GM19328 (cell line): Measurements from ENCODE around the gene INTS2.
A peak's percentile ranks its signal among the peaks of the same experiment; 100 is the strongest.
"Not testable (repeated sequence)": the region's sequence is repeated elsewhere in the genome, so short reads cannot be mapped to it uniquely, and the experiment has no call there.

ENCODE experiments used
- ATAC-seq: cut with Tn5 transposase; IDR thresholded peaks from one replicate; pipeline ENCODE4 v1.9.1; 2021; ENCODE audit warnings: mild to moderate bottlenecking, moderate library complexity; ENCODE audit not compliant: unreplicated experiment

INTS2 gene, protein sequence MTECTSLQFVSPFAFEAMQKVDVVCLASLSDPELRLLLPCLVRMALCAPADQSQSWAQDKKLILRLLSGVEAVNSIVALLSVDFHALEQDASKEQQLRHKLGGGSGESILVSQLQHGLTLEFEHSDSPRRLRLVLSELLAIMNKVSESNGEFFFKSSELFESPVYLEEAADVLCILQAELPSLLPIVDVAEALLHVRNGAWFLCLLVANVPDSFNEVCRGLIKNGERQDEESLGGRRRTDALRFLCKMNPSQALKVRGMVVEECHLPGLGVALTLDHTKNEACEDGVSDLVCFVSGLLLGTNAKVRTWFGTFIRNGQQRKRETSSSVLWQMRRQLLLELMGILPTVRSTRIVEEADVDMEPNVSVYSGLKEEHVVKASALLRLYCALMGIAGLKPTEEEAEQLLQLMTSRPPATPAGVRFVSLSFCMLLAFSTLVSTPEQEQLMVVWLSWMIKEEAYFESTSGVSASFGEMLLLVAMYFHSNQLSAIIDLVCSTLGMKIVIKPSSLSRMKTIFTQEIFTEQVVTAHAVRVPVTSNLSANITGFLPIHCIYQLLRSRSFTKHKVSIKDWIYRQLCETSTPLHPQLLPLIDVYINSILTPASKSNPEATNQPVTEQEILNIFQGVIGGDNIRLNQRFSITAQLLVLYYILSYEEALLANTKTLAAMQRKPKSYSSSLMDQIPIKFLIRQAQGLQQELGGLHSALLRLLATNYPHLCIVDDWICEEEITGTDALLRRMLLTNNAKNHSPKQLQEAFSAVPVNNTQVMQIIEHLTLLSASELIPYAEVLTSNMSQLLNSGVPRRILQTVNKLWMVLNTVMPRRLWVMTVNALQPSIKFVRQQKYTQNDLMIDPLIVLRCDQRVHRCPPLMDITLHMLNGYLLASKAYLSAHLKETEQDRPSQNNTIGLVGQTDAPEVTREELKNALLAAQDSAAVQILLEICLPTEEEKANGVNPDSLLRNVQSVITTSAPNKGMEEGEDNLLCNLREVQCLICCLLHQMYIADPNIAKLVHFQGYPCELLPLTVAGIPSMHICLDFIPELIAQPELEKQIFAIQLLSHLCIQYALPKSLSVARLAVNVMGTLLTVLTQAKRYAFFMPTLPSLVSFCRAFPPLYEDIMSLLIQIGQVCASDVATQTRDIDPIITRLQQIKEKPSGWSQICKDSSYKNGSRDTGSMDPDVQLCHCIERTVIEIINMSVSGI

DNA sequence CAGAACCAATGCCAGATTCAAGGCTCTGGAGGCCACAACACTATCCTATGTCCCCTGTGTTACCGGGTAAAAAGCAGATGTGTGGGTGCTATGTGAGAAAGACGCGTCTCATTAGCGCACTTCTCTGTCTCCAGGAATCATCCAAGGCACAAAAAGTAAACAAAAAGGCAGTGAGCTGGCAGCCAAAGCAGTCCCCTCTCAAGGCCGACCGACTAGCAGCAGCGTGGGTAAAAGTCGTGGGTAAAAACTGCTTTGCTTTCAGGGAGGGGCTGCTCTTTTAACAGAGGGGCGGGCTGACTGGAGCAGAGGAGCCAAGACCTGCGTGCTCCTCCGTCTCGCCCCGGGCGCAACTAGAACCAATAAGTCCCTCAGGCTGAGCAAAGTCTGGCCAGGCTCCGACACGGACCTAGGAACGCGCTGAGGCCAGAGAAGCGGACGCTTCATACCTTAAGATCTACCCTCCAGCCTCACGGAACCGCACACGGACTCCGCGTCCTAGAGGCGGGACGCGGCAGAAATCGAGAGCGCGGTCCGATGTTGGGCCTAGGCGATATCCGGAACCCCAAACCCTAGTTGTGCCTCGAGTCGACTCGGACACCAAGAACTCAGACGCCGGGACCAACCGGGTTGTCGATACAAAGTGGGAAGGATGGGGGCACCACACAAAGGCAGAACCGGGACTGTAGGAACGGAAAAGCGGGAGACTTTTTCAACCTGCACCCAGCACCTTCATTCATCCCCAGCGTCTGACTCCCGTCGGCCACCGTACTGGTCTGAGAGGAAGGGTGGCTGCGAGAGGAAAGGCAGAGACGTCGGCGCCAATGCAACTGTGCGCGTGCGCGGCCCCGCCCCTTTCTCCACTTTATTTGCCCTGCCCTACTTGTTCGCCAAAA, at the start of gene INTS2:
Gene INTS2 (minus strand): TSS at position 775 of the 893 bp plus-strand sequence. CDS start 1,338 bp downstream, outside the sequence.
- ATAC-seq, result peak; percentile 57

DNA sequence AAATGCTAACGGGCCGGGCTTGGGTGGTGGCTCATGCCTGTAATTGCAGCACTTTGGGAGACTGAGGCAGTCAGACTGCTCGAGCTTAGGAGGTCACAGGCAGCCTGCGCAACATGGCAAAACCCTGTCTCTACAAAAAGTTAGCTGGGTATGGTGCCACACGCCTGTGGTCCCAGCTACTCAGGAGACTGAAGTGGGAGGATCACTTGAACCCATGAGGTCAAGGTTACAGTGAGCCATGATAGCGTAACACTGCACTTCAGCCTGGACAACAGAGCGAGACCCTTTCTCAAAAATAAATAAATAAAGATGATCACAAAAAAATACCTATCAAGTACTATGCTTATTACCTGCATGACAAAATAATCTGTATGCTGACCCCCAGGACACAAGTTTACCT, 46.3 kb upstream of the INTS2 start:
- ATAC-seq, result no peak

DNA sequence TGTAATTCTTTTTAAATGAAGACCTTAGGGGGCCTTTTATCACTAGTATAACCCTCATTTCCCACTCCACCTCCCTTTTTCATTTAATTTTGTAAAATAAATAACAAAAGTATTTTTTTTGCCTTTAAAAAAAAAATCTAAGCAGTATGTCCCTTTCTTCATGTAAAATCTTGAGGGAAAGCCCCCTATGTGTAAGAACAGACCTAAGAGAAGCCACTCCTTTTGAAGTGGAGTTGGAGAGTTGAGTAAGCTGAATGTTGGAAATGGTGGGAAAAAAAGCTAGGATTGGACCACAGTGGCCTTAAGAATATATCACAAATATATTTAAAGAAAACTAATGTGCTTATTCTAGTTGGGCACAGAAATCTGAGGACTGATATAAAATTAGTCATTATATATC, 44.5 kb upstream of the INTS2 start:
- no peak for ATAC-seq

DNA sequence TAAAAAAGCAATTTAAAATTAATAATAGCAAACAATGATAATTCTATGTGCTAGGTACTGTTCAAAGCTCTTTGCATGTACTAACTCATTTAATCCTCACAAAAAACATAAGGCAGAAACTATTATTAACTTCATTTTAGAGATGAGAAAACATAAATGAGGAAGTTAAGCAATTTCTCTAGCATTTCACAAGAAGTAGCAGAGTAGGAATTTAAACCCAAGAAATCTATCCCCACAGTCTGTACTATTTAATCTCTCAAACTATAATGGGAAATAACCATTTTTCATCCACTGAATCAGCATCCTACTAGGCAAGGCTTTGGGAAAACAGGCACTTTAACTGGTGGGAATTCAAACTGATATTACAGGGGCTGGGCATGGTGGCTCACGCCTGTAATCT, 42.2 kb upstream of the INTS2 start:
- ATAC-seq, result no peak

DNA sequence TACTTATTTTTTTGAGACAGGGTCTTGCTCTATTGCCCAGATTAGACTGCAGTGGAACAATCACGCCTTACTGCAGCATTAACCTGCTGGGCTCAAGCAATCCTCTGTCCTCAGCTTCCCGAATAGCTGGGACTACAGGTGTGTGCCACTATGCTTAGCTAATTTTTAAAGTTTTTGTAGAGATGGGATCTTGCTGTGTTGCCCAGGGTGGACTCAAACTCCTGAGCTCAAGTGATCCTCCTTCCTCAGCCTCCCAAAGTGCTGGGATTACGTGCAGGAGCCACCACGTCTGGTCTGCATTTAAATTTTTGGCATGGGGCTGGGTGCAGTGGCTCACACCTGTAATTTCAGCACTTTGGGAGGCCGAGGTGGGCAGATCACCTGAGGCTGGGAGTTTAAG, 41.0 kb upstream of the INTS2 start:
- ATAC-seq, result no peak

DNA sequence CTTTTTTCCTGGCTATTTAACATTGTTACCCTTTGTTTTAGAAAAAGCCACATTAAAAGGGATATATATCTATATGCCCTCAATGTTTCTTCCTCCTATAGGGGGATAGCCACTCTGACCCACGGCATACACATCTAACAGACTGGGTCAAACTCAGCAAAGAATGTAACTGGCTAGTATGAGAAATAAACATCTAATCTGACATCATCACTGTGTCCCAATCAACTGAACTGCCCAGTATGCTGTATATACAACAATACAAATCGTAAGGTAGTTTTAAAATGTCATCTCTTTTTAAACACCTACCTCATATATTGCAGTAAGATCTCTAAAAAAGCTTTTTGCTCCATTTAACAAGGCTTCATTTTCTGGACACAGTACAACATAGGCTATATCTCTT, 39.9 kb upstream of the INTS2 start:
- ATAC-seq, result no peak

DNA sequence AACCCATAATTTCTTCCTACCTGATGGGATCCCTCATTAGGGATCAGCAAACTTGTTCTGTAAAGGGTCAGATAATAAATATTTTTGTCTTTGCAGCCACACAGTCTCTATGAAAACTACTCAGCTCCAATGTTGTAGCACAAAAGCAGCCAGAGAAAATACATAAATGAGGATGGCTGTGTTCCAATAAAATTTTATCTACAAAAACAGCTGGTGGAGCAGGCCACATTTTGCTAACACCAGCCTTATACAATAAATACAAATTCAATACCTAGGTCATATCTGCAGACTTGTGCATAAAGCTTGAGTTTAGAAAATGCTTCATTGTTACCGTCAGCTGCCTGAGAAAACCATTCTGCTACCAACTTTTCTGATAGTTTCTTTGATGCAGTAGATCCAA, 38.4 kb upstream of the INTS2 start:
- ATAC-seq, result no peak

DNA sequence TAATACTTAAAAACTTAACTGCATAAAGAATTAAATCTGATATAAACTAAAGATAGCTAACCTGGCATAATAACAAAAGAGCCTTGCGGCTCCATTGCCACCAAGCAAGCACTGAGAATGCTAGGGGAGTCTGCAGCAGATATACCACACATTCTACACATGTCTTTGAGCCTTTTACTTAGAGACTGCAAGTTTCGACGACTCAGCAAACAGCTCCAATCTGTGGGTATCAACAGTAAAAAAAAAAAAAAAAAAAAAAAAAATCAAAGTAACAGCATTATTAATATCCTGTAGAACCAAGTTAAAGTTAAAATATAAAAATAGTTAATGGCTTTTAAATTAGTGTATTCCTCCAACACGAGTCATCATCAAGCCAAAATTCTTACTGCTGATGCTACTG, 27.8 kb upstream of the INTS2 start:
- ATAC-seq, result no peak

DNA sequence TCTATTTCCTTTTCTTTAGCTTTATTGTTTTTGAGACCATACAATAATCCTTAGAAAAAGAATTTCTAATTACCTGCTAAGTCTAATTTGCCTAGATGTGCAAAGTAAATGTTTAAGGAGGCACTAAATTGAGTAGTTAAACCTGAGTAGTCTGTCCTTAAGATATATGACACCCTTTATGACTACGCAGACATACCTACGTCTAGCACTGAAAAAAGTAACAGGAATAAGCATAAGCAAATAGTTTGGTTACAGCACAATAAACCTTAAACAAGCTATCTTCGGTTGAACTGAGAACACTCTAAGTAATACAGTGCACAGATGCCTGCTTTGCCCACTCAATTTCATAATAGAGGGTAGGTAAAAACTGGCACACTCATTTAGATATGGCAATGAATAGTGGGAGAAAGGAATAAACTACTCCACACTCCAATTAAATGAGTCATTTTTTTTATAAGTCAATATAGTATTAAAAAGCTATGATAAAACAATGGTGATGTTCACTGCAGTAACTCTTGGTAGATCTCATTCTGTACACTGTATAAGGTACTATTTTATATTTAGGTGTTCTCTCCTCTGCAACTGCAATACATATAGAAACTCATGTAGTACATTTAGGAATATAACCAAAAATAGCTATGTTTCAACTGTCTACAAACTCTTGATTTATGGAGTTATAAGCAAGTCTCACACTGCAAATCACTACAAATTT, 19.7 kb upstream of the INTS2 start:
- ATAC-seq, result no peak

DNA sequence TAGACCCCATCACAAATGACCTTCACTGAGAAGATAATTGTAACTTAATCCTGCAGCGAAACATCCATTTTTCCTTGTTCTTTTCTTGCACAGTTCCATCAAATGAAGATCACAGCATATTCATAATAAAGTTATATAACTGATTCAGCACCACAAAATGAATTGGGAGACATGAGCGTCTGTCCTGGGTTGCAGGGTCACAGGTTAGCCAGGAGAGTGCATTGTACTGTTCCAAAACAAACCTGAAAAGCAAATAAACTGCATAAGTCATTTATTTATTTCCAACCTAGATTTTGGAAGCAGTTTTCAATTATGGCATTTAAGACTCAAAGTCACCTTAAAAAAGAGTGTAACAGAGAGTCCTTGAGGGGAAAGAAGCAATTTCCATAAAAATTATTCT, 18.6 kb upstream of the INTS2 start:
- no peak for ATAC-seq

DNA sequence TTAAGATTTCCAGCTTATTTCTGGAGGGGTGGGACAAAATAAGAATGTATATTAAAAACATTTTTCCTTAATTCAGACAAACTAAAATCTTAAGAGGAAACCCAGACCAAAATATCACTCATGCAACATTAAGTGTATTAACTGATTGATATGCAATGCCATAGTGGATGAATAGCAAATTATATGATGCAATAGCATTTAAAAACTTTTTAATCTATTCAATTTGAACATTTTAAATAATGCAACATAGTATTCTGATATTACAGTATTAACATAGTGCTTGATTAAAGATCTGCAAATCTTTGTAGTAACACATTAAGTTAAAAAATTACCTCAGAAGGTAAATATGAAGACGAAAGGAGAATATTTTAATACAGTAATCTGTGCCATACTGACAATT, 15.3 kb upstream of the INTS2 start:
- no peak for ATAC-seq

DNA sequence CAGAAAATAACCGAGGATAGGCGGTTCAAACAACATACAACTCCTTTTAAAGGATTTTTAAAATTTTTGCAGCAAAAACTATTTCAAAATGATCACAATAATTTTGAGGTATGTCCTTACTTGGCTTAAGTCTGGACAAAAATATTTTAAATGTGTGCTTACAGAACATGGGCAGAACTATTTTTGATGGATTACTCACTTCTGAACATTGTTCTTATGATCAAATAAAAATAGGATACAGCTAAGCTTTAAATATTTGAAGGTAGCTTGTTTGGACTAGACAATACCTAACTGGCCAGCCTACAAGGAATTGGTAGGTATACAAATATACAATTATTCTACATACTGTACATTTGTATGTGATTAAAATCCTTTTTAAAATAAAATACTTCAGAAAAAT, 14.3 kb upstream of the INTS2 start:
- no peak for ATAC-seq

DNA sequence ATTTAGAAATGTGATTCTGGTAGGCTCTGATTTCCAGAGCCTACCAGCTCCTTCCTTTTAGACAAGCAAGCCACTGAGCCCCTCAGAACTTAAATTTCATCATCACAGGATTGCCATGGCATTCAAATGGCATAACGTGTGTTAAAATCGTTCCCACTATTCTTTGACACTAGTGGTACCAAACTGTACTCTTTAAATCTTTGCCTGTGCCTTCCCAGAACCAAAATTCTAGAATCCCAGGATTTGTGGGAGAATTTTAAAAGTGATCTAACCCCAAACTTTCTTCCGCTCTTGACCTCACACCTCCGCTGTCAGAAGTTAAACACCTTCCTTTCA, 287 bp upstream of the INTS2 start:
- peak; percentile 12 for ATAC-seq

DNA sequence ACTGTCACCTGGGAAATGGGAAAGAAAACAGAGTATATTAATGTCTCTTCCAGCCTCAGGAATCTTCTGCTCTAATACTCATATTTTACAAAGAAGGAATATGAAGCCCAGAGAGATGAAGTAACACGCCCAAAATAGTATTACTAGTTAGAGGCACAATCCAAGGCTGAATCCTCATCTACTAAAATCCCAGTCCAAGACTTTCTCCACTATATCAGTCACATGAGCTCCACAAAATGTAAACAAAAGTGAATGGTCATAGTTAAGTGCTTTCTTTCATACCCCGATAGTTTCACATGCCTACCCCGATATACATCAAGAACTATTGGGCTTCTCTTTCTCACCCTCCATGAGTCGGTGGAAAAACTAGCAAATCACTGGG, 965 bp downstream of the INTS2 start:
- ATAC-seq, result no peak

DNA sequence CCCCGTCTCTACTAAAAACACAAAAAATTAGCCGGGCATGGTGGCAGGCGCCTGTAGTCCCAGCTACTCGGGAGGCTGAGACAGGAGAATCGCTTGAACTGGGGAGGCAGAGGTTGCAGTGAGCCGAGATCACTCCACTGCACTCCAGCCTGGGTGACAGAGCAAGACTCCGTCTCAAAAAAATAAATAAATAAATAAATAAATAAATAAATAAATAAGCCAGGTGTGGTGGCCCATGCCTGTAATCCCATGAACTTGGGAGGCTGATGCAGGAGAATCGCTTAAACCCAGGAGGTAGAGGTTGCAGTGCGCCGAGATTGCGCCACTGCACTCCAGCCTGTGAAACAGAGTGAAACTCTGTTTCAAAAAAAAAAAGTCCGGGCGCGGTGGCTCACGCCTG, 12.6 kb downstream of the INTS2 start:
- ATAC-seq, result not testable (repeated sequence)

DNA sequence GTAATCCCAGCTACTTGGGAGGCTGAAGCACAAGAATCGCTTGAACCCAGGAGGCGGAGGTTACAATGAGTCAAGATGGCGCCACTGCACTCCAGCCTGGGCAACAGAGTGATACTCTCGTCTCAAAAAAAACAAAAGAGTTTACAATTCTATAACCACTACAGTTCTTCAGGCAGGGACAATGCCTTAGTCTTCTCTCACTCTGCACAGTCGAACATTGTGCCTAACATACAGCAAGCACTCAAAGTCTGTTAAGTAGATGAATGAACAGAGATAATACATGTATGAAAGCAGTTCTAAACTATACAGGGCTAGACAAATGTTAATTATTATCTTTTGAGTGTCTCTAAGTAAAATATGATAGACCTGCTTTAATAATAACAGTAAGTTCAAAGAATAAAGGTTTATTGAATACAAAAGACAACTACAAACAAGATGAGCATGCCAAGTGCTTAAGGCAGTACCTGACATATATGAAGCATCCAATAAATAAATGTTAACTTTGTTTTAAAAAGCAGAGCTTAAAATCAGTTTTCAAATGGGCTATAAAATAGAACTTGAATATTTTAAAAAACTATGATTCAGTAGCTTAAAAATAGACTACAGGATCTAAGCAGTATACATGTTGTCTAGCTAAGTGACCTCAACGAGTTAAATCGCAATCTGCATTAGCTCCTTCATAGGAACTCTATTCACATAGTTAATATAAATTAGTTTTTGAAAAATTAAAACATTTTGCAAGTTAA, 19.3 kb downstream of the INTS2 start:
- ATAC-seq, result no peak

DNA sequence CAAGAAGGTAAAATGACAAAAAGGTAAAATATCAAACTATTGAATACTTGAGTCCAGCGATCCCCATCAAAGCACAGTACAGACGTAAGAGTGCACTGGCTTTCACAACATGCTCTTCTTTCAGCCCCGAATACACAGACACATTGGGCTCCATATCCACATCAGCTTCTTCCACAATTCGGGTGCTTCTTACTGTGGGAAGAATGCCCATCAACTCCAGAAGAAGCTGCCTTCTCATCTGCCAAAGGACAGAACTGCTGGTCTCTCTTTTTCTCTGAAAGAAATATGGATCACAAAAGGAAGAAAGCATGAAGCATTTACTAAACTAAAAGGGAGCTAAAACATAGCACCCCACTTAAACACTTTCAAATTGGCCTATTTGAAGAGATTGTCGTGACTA, 20.4 kb downstream of the INTS2 start:
- ATAC-seq, result no peak

DNA sequence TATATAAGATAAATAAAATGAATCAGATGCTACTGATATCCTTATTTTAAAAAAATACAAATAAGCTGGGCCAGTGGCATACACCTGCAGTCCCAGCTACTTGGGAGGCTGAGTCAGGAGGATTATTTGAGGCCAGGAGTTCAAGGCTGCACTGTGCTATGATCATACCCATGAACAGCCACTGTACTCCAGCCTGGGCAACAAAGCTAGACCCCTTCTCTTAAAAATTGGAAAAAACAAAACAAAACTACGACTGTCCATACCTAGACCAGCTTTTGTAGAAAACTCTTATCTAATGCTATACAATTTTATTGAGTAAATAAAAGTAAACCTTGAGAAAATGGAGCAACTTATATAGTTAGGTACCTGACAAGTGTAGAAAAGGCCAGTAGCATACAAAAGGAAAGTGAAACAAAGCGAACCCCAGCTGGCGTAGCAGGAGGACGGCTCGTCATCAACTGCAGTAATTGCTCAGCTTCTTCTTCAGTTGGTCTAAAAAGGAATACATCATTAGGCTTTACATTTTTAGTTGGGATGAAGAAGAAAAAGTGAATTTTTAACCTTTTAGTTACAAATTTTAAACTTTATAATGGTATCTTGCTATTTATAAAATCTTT, 23.6 kb downstream of the INTS2 start:
- peak; percentile 62 for ATAC-seq

DNA sequence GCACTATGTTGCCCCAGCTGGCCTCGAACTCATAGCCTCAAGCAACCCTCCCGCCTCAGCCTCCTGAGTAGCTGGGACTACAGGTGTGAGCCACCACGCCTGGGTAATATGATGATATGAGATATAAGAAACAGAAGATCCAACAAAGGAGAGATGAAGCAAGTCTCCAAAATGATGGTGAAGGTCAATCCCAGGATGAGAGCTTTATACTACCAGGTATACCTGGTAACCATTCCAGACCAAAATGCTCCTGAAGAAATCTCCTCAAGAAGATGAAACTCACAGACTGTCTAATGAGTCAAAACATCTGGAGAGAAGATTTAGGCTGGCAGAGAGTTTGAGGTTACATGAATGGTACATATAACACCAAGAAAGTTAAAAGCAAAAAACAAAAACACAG, 24.5 kb downstream of the INTS2 start:
- ATAC-seq, result no peak
